Suprapubic skin (tissue), 4 donors: Measurements from ENCODE around the gene UBALD1.

Source experiments
- POLR2A ChIP-seq, 2 donors: fragments of 450-650 bp; IDR thresholded peaks; one replicate each; pipeline ENCODE4 v1.6.1; 2017; ENCODE audit warnings: antibody characterized with exemption in 2 of 2, mild to moderate bottlenecking in 2 of 2, moderate library complexity in 2 of 2
- POLR2AphosphoS5 ChIP-seq, 3 donors: sonication (generic); formaldehyde crosslinking; IDR thresholded peaks; one replicate each; pipeline ENCODE4 v1.6.1; 2017; ENCODE audit warnings: antibody characterized with exemption in 3 of 3

DNA sequence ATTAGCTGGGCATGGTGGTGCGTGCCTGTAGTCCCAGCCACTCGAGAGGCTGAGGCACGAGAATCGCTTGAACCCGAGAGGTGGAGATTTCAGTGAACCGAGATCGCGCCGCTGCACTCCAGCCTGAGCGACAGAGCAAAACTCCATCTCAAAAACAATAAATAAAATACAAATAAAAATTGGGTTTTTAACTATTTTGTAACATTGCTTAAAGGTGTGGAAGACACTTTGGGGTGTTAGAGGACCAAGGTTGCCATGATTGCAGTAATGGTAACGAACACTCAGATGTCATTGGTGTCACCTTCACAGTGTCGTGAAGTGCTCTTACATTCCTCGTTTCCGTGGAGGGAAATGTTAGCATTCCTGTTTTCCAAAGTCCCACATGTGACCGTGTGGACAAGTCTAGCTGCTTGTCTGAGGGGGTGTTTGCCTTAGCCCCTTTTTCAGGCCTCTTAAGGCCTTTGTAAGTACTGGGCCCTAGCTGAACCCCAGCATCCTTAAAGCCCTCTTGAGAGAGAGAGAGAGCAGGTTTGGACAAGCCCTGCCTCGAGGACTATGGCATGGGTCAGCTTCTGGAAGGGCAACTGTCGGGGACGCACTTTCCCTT lies 49.9 kb downstream of the UBALD1 start:
- TF ChIP-seq POLR2A (IDR thresholded peaks at IDR 0.05) (no peak), POLR2AphosphoS5 (IDR thresholded peaks at IDR 0.05) (no peak)
